CD4-positive, alpha-beta T cell treated with Interleukin-12 subunit alpha and Interleukin-12 subunit beta, for 1 hour (primary cell): ENCODE results near the gene MTCL1.
A peak's percentile ranks its signal among the peaks of the same experiment; 100 is the strongest.

Source experiments
- DNase-seq: peaks from one replicate; pipeline ENCODE4 v3.0.0-alpha.2; 2020

MTCL1 gene

GRCh38 chr18:8715599-8715998, 10.2 kb downstream of the MTCL1 start:
- no peak for DNase-seq

- no peak for DNase-seq
Measured at GRCh38 chr18:8717011-8717770, 11.8 kb downstream of the MTCL1 start.

- DNase-seq, result no peak
Measured at GRCh38 chr18:8718401-8718913, 13.1 kb downstream of the MTCL1 start.

- no peak for DNase-seq
Measured at GRCh38 chr18:8719192-8719591, 13.8 kb downstream of the MTCL1 start.

- no peak for DNase-seq
Measured at GRCh38 chr18:8720141-8720540, 14.8 kb downstream of the MTCL1 start.

- DNase-seq, result no peak
Measured at GRCh38 chr18:8721094-8721669, 15.8 kb downstream of the MTCL1 start.

GRCh38 chr18:8721716-8722115, 16.4 kb downstream of the MTCL1 start:
- no peak for DNase-seq

GRCh38 chr18:8722946-8723820, 17.8 kb downstream of the MTCL1 start:
- no peak for DNase-seq

- no peak for DNase-seq
Measured at GRCh38 chr18:8724452-8724851, 19.1 kb downstream of the MTCL1 start.

GRCh38 chr18:8726281-8726680, 20.9 kb downstream of the MTCL1 start:
- no peak for DNase-seq

- no peak for DNase-seq
Measured at GRCh38 chr18:8726963-8727705, 21.8 kb downstream of the MTCL1 start.

GRCh38 chr18:8730080-8730827, 24.9 kb downstream of the MTCL1 start:
- no peak for DNase-seq

- DNase-seq, result no peak
Measured at GRCh38 chr18:8732442-8733360, 27.3 kb downstream of the MTCL1 start.

GRCh38 chr18:8734496-8734895, 29.1 kb downstream of the MTCL1 start:
- no peak for DNase-seq

- no peak for DNase-seq
Measured at GRCh38 chr18:8735274-8735673, 29.9 kb downstream of the MTCL1 start.

GRCh38 chr18:8741117-8741516, 35.8 kb downstream of the MTCL1 start:
- DNase-seq, result no peak

GRCh38 chr18:8741532-8741931, 36.2 kb downstream of the MTCL1 start:
- DNase-seq, result no peak

- DNase-seq, result peak; percentile 49
Measured at GRCh38 chr18:8742387-8743361, 37.3 kb downstream of the MTCL1 start.

GRCh38 chr18:8744038-8744437, 38.7 kb downstream of the MTCL1 start:
- no peak for DNase-seq

GRCh38 chr18:8744656-8745055, 39.3 kb downstream of the MTCL1 start:
- DNase-seq, result peak; percentile 42
